OCI-LY7 (cell line): ENCODE results near the gene BRME1.

Source experiments
- CTCF ChIP-seq: fragments of 200-600 bp; sonication (generic); conservative IDR thresholded peaks from 2 replicates; pipeline ENCODE4 v1.5.1; 2014; ENCODE audit warnings: mild to moderate bottlenecking, antibody characterized with exemption, low read length, moderate library complexity, mixed read lengths
- EZH2phosphoT487 ChIP-seq: fragments of 200-600 bp; sonication (generic); IDR thresholded peaks from 2 replicates; pipeline ENCODE4 v1.6.1; 2018; ENCODE audit warnings: low read depth, borderline replicate concordance, mild to moderate bottlenecking, mixed run types, antibody characterized with exemption, low read length, moderate library complexity, mixed read lengths

GRCh38 chr19:13914777-13915176, 8.9 kb upstream of the BRME1 start:
- no peak for TF ChIP-seq CTCF
- no peak for TF ChIP-seq EZH2phosphoT487
